ENCODE results near the gene SUCLG1.

SUCLG1 gene

DNA sequence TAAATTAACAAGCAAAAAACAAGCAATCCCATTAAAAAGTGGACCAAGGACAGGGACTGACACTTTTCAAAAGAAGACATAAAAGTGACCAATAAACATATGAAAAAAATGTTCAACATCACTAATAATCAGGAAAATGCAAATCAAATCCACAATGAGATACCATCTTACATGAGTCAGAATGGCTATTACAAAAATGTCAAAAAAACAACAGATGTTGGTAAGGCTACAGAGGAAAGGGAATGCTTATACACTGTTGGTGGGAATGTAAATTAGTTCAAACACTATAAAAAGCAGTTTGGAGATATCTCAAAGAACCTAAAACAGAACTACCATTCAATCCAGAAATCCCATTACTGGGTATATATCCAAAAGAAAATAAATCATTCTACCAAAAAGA lies 78.2 kb downstream of the SUCLG1 start:
- in situ Hi-C loops (cut with HindIII; ENCODE audit: low pct_ligation_motif_present, low pct_unique_long_range_greater_than_20kb, low sequenced_read_pairs), result no loop called here
- DNase-seq, result no peak

GRCh38 chr2:84378960-84379359 lies 80.1 kb downstream of the SUCLG1 start:
- no peak for DNase-seq
- in situ Hi-C loops (cut with HindIII; ENCODE audit: low pct_ligation_motif_present, low pct_unique_long_range_greater_than_20kb, low sequenced_read_pairs), result no loop called here

DNA sequence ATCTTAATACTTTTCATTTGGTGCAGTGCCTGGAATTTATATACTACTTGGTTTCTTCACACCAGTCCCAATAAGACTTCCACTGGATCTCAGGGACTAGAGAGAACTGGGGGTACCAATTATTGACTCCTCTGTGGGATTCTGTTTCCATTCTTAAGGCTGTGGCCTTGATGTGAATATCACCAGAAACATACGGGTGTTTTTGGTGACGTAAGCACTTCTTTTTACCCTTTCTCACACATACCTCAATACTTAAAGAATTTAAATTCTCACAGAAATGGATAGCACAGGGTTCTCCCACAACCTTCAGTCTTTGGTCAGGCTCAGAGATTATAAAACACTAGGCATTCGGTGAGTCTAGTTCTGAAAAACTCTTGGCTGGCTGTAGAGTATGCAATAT lies 84.1 kb downstream of the SUCLG1 start:
- in situ Hi-C loops (cut with HindIII; ENCODE audit: low pct_ligation_motif_present, low pct_unique_long_range_greater_than_20kb, low sequenced_read_pairs), result no loop called here

DNA sequence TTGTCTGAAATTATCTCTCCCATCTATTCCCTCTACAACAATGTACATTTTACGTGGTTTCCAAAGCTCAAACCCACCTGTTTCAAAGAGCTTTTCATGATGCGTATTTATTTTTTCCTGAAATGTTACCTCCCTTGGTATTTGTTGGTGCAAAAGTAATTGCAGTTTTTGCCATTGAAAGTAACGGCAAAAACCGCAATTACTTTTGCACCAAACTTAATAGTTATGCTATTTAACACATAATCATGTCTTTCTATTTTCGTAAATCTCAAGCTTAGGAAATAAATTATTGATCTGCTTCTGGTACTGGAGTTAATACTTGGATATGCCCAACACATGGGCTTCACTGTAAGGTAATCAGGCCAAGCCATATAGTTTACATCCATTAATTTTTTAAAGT lies 85.2 kb downstream of the SUCLG1 start:
- in situ Hi-C loops (cut with HindIII; ENCODE audit: low pct_ligation_motif_present, low pct_unique_long_range_greater_than_20kb, low sequenced_read_pairs), result no loop called here
- no peak for DNase-seq

More for the DNA sequence above, 84.1 kb downstream of the SUCLG1 start:
- no peak for DNase-seq

All from ACHN (cell line).